ENCODE data around the gene MYO16. TPM values are rescaled to one million over a fixed set of nuclear protein-coding genes. Genes with fewer than 3 reads are reported as not detected.
"Not testable (repeated sequence)": the region's sequence is repeated elsewhere in the genome, so short reads cannot be mapped to it uniquely, and the experiment has no call there.

The MYO16 gene
- total RNA-seq, 1 donor from 2014 or later, result 0.04 TPM

DNA sequence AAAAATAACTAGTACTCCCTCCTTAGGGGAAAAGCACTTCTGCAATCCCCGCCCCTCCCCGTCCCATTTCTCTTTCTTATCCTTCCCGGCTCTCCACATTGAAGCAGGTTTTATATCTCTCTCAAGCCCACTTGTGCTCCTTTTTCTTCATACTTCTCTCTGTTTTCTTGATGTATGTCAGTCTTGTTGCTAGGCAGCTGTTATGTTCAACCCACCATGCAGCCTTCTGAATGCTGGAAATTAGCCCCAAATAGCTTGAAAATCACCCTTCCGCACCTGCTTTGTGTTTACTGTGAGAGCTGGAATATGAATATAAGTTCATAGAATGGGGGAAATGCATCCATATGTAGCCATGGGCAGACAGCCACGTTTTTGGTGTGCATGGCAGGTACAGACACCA lies 461.4 kb downstream of the MYO16 start:
- no peak for ATAC-seq

- ATAC-seq, result no peak
Observed at GRCh38 chr13:109091249-109091648, 461.8 kb downstream of the MYO16 start.

DNA sequence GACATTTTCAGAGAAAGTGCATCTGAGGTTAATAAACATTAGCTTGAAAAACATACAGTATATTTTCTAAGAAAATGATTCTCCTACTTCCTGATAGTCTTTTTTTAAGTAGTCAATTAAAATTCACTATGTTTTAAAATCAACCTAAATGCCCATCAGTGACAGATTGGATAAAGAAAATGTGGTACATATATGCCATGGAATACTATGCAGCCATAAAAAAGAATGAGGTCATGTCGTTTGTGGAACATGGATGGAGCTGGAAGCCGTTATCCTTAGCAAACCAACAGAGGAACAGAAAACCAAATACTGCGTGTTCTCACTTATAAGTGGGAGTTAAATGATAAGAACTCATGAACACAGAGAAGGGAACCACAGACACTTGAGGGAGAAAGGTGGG lies 462.8 kb downstream of the MYO16 start:
- ATAC-seq, result not testable (repeated sequence)

DNA sequence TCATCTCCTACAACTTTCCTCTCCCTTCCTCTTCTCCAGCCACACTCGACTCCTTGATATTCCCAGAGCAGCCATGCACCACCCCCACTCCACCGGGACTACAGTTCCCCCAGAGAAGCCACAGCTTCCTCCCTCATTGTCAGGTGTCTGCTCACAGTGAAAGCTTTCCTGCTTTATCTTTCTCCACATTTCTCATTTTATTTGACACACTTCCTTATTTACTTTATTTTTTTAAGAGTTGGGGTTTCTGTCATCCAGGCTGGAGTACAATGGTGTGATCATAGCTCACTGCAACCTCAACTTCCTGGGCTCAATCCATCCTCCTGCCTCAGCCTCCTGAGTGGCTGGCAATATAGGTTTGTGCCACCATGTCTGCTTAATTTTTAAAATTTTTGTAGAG lies 464.6 kb downstream of the MYO16 start:
- no peak for ATAC-seq

DNA sequence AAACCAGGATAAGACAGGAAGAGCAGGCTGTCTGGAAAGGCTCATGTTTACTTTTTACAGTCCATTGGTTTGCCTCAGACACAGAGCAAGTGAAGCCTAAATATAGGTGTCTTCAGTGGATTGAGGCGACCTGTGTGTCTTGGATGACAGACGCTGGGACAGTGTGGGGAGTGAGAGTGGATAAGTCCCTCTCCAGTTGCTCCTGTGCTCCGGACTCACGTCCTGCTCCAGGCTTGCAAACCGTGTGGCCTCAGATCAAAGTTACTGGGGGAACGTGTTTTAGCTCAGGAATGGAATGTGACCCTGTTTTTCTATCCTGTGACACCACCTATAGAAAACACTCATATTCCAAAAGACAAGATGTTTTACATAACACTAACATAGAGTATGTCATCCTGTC lies 465.7 kb downstream of the MYO16 start:
- ATAC-seq, result no peak

- peak; percentile 42 for ATAC-seq
Observed at GRCh38 chr13:109096101-109096500, 466.7 kb downstream of the MYO16 start.

GRCh38 chr13:109100705-109101304 lies 471.4 kb downstream of the MYO16 start:
- ATAC-seq, result no peak

DNA sequence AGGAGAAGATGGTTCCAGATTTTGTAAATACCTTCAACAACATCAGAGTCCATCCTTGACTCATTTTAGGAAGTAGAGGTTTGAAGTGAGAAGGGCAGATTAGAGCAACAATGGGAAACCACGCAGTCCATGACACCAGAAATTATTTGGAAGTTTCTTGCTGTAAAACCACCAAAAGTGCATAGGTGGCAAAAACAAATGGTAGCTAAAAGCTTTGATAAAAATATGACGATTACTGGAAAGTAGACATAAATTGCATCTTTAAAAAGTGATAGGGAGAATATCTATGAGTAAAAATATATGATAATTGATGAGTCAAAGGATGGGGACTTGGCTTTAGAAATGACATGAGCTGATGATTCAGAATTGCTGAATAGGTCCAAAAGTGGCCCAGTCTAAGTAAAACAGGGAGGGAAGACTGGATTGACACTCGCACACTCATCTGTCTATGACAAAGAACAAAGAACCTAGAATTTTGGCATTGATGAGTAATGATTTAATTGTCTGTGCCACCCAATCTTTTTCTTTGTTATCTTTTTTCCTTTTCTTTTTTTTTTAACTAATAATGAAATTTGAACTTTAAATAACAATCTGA lies 472.2 kb downstream of the MYO16 start:
- ATAC-seq, result no peak

- no peak for ATAC-seq
Observed at GRCh38 chr13:109105899-109106298, 476.5 kb downstream of the MYO16 start.

DNA sequence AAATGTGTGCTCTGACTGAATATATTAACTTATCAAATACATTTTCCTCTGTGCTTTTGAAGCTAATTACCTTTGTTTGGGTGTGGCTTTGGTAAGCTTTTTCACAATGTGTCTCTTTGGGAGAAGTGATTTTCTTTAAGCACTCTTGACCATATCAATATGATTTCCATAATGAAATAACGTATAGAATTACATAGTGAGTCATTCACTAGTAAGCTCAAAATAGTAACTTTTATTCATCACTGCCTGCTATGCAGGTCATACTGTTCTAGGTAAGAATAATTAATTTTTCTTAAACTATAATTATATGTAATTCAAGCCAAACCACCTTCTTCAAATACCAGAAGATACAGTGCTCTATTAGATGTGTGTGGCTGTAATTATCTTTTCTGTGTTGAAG lies 480.7 kb downstream of the MYO16 start:
- ATAC-seq, result no peak

- no peak for ATAC-seq
Observed at GRCh38 chr13:109111141-109111540, 481.7 kb downstream of the MYO16 start.

GRCh38 chr13:109113427-109113826 lies 484.0 kb downstream of the MYO16 start:
- ATAC-seq, result no peak

DNA sequence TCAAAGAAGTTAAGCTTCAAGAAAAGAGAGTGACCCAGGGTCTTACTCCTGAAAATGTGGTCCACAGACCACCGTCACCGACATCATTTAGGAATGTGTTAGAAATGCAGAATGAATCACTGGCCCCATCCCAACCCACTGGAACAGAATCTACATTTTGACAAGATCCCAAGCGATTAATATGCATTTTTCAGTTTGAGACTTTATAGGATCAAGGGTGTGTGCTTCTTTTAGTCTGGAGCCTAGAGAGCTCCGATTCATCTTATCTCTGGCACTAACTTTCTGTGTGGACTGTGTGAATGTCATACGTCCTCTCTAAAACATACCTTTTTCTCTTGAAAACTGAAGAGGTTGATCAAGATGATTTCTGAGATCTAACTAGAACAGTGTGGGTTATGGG lies 484.8 kb downstream of the MYO16 start:
- no peak for ATAC-seq

DNA sequence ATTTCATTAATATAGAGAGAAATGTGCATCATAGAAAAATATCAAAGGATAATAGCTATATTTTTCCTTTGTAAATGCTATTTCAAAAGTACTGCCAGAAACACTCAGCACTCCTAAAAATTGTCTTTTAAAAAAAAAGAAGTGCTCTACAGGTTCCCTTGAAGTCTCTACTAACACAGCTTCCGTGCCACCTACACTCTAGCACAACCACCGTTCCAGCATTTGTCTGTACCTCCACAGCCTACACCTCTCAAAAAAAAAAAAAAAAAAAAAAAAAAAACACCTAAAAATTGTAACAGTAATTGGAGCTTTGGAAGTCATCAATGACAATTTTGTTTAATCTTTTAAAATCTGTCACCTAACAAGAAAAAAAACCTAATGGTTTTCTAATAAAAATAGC lies 485.6 kb downstream of the MYO16 start:
- no peak for ATAC-seq

- no peak for ATAC-seq
Observed at GRCh38 chr13:109118521-109118920, 489.1 kb downstream of the MYO16 start.

DNA sequence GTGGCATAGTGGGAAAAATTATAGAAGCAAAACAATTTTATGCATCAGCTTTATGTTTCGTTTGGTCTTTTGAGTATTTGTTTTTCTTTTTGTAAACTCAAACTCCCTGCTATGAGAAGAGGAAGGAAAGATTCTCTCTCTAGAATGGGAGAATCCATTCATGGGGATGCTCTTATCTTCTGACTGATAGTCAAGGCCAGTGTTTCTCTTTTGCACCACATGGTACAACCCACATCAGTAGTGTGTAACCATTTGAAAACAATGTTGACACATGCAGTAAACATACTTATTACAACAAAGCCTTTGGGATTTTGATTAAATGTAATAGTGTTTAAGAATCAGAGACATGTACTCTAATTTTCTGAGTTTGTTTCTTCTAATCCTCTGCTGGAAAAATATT lies 490.5 kb downstream of the MYO16 start:
- ATAC-seq, result no peak

DNA sequence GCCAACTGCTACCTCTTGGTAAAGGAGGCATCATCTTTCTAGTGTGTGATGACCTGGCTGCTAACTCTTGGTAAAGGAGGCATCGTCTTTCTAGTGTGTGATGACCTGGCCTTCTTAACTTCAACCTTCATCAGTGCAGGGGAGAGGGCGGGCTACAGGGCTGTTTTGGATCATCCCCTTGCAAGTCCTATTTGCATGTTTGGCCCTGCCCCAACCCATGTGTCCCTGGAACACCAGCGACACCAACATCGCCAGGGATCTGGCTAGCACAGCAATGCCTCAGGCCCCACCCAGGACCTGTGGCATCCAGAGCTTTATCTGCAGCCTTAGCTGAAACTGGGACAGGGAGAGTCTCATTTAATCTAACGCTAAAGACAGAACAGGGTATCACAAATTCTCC lies 492.4 kb downstream of the MYO16 start:
- ATAC-seq, result no peak

DNA sequence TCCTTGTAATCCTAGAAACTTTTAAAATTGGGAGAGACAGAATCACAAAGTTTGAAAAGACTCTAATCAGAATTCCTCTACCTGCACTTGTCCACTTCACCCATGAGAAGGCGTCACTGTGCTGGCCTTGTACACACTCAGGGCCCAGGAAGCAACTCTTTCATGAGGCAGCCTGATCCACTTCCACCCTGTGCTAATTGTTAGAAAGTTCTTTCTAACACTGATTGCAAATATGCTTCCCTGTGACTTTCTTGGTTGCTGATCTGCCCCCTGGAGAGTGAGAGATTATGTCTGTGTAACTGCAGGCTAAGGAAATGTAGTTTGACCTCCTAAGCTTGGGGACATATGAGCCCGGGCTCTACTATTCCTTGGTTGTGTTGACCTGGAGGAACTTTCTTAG lies 494.6 kb downstream of the MYO16 start:
- ATAC-seq, result no peak

DNA sequence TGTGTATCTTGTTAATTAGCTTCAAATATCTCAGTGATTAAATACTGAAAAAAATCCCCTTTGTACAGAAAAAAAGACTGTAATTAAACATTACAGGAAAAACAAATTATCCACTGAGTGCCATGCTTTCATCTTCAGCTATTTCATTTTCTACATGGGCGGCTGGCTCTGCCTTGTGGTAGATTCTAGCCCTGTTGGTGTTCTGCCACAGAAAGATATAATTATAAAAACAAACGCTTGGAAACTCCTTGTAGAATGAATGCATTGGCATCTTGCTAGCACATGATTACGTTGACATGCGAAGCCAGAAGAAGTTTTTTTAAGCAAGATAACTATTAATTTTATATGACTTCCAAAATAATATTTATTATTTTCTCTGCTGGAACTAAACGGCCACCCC lies 496.8 kb downstream of the MYO16 start:
- ATAC-seq, result no peak

GRCh38 chr13:109126891-109127641 lies 497.7 kb downstream of the MYO16 start:
- no peak for ATAC-seq

- ATAC-seq, result no peak
Observed at GRCh38 chr13:109128121-109128520, 498.7 kb downstream of the MYO16 start.

- no peak for ATAC-seq
Observed at GRCh38 chr13:109130093-109130835, 500.9 kb downstream of the MYO16 start.

DNA sequence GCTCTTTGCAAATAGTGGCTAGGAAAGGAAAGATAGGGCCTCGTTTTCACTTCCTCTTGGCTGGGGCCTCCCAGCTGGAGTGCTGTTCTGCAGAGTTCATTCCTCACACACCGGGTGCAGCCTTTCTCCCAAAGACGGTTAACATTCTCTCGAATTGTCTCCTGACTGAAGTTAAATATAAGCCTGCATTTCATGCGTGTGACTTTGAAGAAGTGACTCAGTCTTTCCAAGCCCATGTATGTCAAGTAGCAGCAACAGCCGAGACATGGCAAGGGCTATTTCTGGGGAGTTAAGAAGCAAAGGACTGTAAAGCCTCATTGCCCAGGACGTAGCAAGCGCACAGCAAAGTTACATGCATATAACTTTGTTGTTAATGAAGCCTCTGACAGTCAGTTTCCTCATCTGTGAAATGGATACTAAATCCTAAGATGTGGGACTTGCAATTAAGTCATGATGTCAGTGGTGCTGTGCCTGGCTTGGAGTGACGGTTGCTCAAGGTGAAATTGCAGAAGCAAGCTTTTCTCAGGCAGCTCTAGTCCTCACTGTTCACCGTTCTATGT lies 502.4 kb downstream of the MYO16 start:
- no peak for ATAC-seq
